WTC11 (cell line): ENCODE data around the gene AOAH.

Experiments
- E2F4 ChIP-seq: sonication (generic); formaldehyde crosslinking; IDR thresholded peaks from 2 replicates; pipeline ENCODE4 v1.8.1; 2022; ENCODE audit warnings: low read depth, mild to moderate bottlenecking, moderate library complexity, missing genetic modification reagents, borderline replicate concordance
- JUN ChIP-seq: sonication (generic); formaldehyde crosslinking; IDR thresholded peaks from 2 replicates; pipeline ENCODE4 v1.8.0; 2023; ENCODE audit warnings: mild to moderate bottlenecking, missing genetic modification reagents
- ZBTB21 ChIP-seq: sonication (generic); formaldehyde crosslinking; IDR thresholded peaks from 2 replicates; pipeline ENCODE4 v1.8.1; 2023; ENCODE audit warnings: mild to moderate bottlenecking, missing genetic modification reagents, borderline replicate concordance
- ZNF138 ChIP-seq: sonication (generic); formaldehyde crosslinking; conservative IDR thresholded peaks from 2 replicates; pipeline ENCODE4 v1.8.1; 2022; ENCODE audit warnings: mild to moderate bottlenecking, moderate library complexity, missing genetic modification reagents
- ZNF416 ChIP-seq: fragments of 250-450 bp; sonication (Bioruptor Pico); IDR thresholded peaks from 2 replicates; pipeline ENCODE4 v1.9.0; 2021; ENCODE audit warnings: mild to moderate bottlenecking, inconsistent platforms
- TF ChIP-seq, protein P1 (sequence below): fragments of 200-600 bp; IDR thresholded peaks from 2 replicates; pipeline ENCODE4 v1.8.0; 2022; ENCODE audit warnings: antibody characterized with exemption
- TF ChIP-seq, protein P2 (sequence below): sonication (generic); formaldehyde crosslinking; IDR thresholded peaks from 2 replicates; pipeline ENCODE4 v1.8.0; 2022; ENCODE audit warnings: mild to moderate bottlenecking, missing genetic modification reagents

GRCh38 chr7:36512616-36513015, 211.7 kb downstream of the AOAH start:
- TF ChIP-seq, protein P1, sequence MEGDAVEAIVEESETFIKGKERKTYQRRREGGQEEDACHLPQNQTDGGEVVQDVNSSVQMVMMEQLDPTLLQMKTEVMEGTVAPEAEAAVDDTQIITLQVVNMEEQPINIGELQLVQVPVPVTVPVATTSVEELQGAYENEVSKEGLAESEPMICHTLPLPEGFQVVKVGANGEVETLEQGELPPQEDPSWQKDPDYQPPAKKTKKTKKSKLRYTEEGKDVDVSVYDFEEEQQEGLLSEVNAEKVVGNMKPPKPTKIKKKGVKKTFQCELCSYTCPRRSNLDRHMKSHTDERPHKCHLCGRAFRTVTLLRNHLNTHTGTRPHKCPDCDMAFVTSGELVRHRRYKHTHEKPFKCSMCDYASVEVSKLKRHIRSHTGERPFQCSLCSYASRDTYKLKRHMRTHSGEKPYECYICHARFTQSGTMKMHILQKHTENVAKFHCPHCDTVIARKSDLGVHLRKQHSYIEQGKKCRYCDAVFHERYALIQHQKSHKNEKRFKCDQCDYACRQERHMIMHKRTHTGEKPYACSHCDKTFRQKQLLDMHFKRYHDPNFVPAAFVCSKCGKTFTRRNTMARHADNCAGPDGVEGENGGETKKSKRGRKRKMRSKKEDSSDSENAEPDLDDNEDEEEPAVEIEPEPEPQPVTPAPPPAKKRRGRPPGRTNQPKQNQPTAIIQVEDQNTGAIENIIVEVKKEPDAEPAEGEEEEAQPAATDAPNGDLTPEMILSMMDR, result no peak
- TF ChIP-seq, protein P2, sequence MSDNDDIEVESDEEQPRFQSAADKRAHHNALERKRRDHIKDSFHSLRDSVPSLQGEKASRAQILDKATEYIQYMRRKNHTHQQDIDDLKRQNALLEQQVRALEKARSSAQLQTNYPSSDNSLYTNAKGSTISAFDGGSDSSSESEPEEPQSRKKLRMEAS (CRISPR knock-in tag), result no peak
- TF ChIP-seq JUN, result no peak
- no peak for TF ChIP-seq ZBTB21 (CRISPR knock-in tag)
- TF ChIP-seq E2F4 (CRISPR knock-in tag), result no peak
- TF ChIP-seq ZNF416 (CRISPR knock-in tag), result no peak
- no peak for TF ChIP-seq ZNF138 (CRISPR knock-in tag)
